ENCODE data around the gene ZNF385B.

ZNF385B gene

DNA sequence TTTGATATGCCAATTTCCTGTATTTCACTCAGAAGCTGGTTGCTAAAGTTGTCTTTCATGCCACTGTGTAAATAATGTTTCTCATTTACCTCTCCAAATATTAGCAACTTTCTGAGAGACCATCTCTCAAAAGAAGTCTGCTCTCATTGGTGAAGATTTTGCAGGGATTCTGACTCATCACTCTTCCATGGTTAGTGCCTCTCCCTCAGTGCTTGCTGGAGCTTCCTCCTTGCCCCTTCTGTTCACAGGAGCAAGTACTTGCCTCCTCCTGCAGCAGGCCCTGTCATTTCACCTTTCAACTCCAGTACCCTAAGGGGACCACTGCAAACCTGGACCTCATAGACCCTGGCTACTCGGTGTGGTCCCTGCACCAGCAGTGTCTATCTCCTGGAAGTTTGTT lies 168.8 kb downstream of the ZNF385B start:
- Histone ChIP-seq H3K9me3 (no peaks in the 10 kb centered on the region), H3K27ac (no peak overlapping the region), H3K4me2 (no peak overlapping the region), H3K4me3 (no peak overlapping the region), H3K9ac (no peak overlapping the region), H4K20me1 (no peaks in the 10 kb centered on the region), H3K27me3 (no peaks in the 10 kb centered on the region), H3K36me3 (no peaks in the 10 kb centered on the region), H3K4me1 (no peaks in the 10 kb centered on the region)
- TF ChIP-seq Cebpa-rat (IDR thresholded peaks at IDR 0.05) = no peak

DNA sequence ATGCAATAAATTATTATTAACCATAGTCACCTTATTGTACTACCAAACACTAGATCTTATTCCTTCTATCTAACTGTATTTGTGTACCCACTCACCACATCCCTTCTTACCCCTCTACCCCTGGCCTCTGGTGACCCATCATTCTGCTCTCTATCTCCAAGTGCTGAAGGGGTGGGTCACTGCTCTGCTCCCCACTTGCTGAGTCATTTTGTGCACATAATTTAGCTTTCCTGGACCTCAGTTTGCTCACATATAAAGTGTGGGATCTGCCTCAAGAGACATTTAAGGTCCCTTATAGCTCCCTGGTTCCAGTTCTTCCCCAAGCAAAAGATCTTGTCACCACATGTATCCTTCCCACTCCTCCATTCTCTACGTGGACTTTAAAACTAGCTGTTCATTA lies 169.4 kb downstream of the ZNF385B start:
- H3K27me3 ChIP-seq = no peaks in the 10 kb centered on the region
- H4K20me1 ChIP-seq = no peaks in the 10 kb centered on the region
- no peak overlapping the region for H3K4me2 ChIP-seq
- no peak for TF ChIP-seq Cebpa-rat (IDR thresholded peaks at IDR 0.05)
- no peak overlapping the region for H3K4me3 ChIP-seq
- H3K36me3 ChIP-seq = no peaks in the 10 kb centered on the region
- H3K4me1 ChIP-seq = no peaks in the 10 kb centered on the region
- H3K9ac ChIP-seq = no peak overlapping the region
- H3K9me3 ChIP-seq = no peaks in the 10 kb centered on the region
- no peak overlapping the region for H3K27ac ChIP-seq

DNA sequence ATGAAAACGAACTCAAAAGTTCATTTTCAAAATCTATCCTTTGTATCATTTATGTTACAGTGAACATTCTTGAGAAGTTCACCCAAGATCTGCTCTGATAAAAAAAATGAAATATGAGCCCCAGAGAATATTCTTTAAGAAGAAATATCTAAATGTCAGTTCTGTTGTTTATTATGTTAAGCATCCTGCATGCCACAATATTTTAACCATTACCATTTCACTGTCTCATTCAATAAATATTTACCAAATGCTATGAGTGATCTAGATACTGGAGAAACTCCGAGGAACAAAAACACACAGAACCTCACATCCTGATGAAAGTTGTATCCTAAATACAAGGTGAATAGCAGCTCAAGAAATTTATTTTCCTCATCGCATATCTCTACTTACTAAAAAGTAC lies 170.2 kb downstream of the ZNF385B start:
- H3K27ac ChIP-seq = no peak overlapping the region
- H3K4me2 ChIP-seq = no peak overlapping the region

DNA sequence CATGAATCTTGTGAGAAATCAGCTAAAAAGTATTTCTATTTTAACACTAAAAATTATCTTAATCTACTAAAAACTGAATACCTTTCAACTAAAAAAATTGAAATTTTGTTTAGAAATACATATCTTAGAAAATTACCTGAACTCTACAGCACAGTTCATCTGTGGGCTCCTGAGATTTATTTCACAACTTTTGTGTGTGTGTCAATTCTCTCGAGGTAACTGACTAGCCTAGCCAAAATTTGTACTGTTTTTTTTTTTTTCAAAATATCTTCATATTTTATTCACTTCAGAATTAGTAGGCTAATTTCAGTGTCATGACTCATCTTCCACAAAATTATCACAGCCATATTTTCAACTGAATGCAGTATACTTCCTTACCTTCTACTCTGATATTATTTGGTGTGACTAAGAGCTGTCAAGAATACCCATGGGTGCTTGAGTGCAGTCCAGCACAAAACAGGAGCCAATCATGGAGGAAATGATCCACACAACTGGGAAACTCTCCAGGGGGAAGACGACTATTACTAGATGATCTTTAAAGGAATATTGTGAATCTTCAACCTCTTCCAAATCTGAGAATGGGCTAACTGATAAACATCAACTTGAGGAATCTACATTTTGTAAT lies 174.6 kb downstream of the ZNF385B start:
- Histone ChIP-seq H4K20me1 (no peaks in the 10 kb centered on the region), H3K27me3 (no peaks in the 10 kb centered on the region), H3K4me3 (no peak overlapping the region), H3K4me2 (no peak overlapping the region), H3K9ac (no peak overlapping the region), H3K36me3 (no peaks in the 10 kb centered on the region), H3K4me1 (no peaks in the 10 kb centered on the region), H3K27ac (no peak overlapping the region), H3K9me3 (no peaks in the 10 kb centered on the region)
- no peak for TF ChIP-seq Cebpa-rat (IDR thresholded peaks at IDR 0.05)

More for the DNA sequence above, 170.2 kb downstream of the ZNF385B start:
- no peaks in the 10 kb centered on the region for H4K20me1 ChIP-seq
- H3K9ac ChIP-seq = no peak overlapping the region
- H3K4me1 ChIP-seq = no peaks in the 10 kb centered on the region
- no peaks in the 10 kb centered on the region for H3K36me3 ChIP-seq
- TF ChIP-seq Cebpa-rat (IDR thresholded peaks at IDR 0.05) = no peak
- H3K4me3 ChIP-seq = no peak overlapping the region
- H3K27me3 ChIP-seq = no peaks in the 10 kb centered on the region
- H3K9me3 ChIP-seq = no peaks in the 10 kb centered on the region

DNA sequence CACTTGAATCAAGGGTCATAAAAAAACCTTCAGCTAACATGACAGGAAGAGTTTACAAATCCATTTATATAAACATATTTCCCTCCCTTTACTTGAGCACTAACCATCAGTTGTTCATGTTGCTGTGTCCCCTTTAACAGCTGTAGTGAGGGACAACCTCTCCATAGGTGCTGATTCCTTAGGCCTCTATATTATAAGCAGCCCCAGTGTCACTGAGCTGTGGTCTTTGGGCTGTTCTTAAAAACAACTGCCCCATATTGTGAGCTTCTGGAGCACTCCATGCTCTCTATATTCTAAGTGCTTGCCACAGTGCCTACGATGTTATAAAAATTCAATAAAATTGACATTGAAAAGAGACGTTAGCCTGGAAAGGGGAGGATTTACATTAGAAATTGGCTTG lies 175.3 kb downstream of the ZNF385B start:
- H3K9me3 ChIP-seq = no peaks in the 10 kb centered on the region
- H3K36me3 ChIP-seq = no peaks in the 10 kb centered on the region
- no peak overlapping the region for H3K4me3 ChIP-seq
- H3K9ac ChIP-seq = no peak overlapping the region
- H3K27me3 ChIP-seq = no peaks in the 10 kb centered on the region
- no peak overlapping the region for H3K4me2 ChIP-seq
- no peak overlapping the region for H3K27ac ChIP-seq
- H3K4me1 ChIP-seq = no peaks in the 10 kb centered on the region
- H4K20me1 ChIP-seq = no peaks in the 10 kb centered on the region
- no peak for TF ChIP-seq Cebpa-rat (IDR thresholded peaks at IDR 0.05)

- TF ChIP-seq Cebpa-rat (IDR thresholded peaks at IDR 0.05) = no peak
- no peak overlapping the region for H3K4me2 ChIP-seq
- H3K4me3 ChIP-seq = no peak overlapping the region
- H3K9me3 ChIP-seq = no peaks in the 10 kb centered on the region
- no peaks in the 10 kb centered on the region for H3K36me3 ChIP-seq
- H3K27ac ChIP-seq = no peak overlapping the region
- no peaks in the 10 kb centered on the region for H3K4me1 ChIP-seq
- H3K9ac ChIP-seq = no peak overlapping the region
- no peaks in the 10 kb centered on the region for H3K27me3 ChIP-seq
- no peaks in the 10 kb centered on the region for H4K20me1 ChIP-seq
Observed at GRCh38 chr2:179685146-179685545, 176.3 kb downstream of the ZNF385B start.

DNA sequence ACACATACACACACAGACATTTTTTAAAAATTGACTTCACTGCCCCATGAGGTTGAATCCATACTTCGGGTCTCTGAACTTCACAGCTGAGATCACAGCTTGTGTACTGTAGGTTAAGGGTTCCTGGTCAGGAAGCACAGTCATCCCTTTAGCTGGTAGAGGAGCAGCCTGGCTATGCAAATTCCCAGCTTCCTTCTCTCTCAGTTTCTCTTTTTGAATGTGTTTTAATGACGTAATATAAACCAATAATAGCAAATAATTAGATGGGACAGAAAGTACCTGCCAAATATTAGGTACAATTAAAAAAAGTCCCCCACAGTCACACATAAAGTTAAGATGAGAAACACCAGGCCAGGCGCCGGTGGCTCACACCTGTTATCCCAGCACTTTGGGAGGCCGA lies 178.7 kb downstream of the ZNF385B start:
- Histone ChIP-seq H4K20me1 (no peaks in the 10 kb centered on the region), H3K9ac (no peak overlapping the region), H3K4me1 (peaks cover 17% of the 10 kb centered on the region), H3K9me3 (no peaks in the 10 kb centered on the region), H3K4me2 (no peak overlapping the region), H3K36me3 (no peaks in the 10 kb centered on the region), H3K4me3 (no peak overlapping the region), H3K27me3 (no peaks in the 10 kb centered on the region), H3K27ac (no peak overlapping the region)
- no peak for TF ChIP-seq Cebpa-rat (IDR thresholded peaks at IDR 0.05)

- no peaks in the 10 kb centered on the region for H3K9me3 ChIP-seq
- no peak for TF ChIP-seq Cebpa-rat (IDR thresholded peaks at IDR 0.05)
- H3K4me3 ChIP-seq = no peak overlapping the region
- peaks cover 35% of the 10 kb centered on the region for H3K4me1 ChIP-seq
- no peak overlapping the region for H3K9ac ChIP-seq
- H4K20me1 ChIP-seq = no peaks in the 10 kb centered on the region
- peak overlapping the region; percentile 80 for H3K27ac ChIP-seq
- H3K27me3 ChIP-seq = no peaks in the 10 kb centered on the region
- no peaks in the 10 kb centered on the region for H3K36me3 ChIP-seq
- peak overlapping the region; percentile 73 for H3K4me2 ChIP-seq
Observed at GRCh38 chr2:179677746-179678505, 183.5 kb downstream of the ZNF385B start.

- Histone ChIP-seq H3K36me3 (no peaks in the 10 kb centered on the region), H4K20me1 (no peaks in the 10 kb centered on the region), H3K4me2 (peak overlapping the region; percentile 73), H3K4me1 (peaks cover 35% of the 10 kb centered on the region), H3K27ac (peak overlapping the region; percentile 80), H3K4me3 (peak overlapping the region; percentile 36; the same call in 1 of the 2 replicates), H3K27me3 (no peaks in the 10 kb centered on the region), H3K9ac (peak overlapping the region; percentile 57; the same call in 1 of the 2 replicates), H3K9me3 (no peaks in the 10 kb centered on the region)
- no peak for TF ChIP-seq Cebpa-rat (IDR thresholded peaks at IDR 0.05)
Observed at GRCh38 chr2:179677077-179677688, 184.2 kb downstream of the ZNF385B start.

GRCh38 chr2:179675435-179675834 lies 186.0 kb downstream of the ZNF385B start:
- no peaks in the 10 kb centered on the region for H3K27me3 ChIP-seq
- H3K4me1 ChIP-seq = peaks cover 35% of the 10 kb centered on the region
- no peak overlapping the region for H3K4me3 ChIP-seq
- no peak overlapping the region for H3K27ac ChIP-seq
- no peaks in the 10 kb centered on the region for H3K36me3 ChIP-seq
- no peak overlapping the region for H3K9ac ChIP-seq
- no peaks in the 10 kb centered on the region for H3K9me3 ChIP-seq
- H4K20me1 ChIP-seq = no peaks in the 10 kb centered on the region
- no peak overlapping the region for H3K4me2 ChIP-seq
- no peak for TF ChIP-seq Cebpa-rat (IDR thresholded peaks at IDR 0.05)
